Renal cortex interstitium (tissue), 11 donors: ENCODE results near the gene PGGHG. TPM values are rescaled to one million over a fixed set of nuclear protein-coding genes. Genes with fewer than 3 reads are reported as not detected.
"Not testable (repeated sequence)": the region's sequence is repeated elsewhere in the genome, so short reads cannot be mapped to it uniquely, and the experiment has no call there.

Source experiments
- DNase-seq, 11 donors: peaks; one replicate each; pipeline ENCODE4 v3.0.0-alpha.2; 2013; ENCODE audit warnings: low read depth in 9 of 11, low spot score in 4 of 11; ENCODE audit errors: extremely low read depth in 1 of 11
- polyA plus RNA-seq, 3 donors: library from polyadenylated mRNA; unstranded; fragments of 120-200 nt; gene quantifications; one replicate each; pipeline ENCODE4 v1.2.1, GENCODE V29; 2013; ENCODE audit not compliant: insufficient read length in 3 of 3

The PGGHG gene
- polyA plus RNA-seq, 3 donors: 10.9 to 52.6 (median 29.2) TPM

GRCh38 chr11:307766-308708 is 19.1 kb downstream of the PGGHG start, which contains the start of gene IFITM2:
IFITM2 (plus strand) TSS chr11:307816; CDS start chr11:308193, 377 bp downstream.
- peak in 8 of 11 donors; percentile 65 to 84 (median 75) for DNase-seq

DNA sequence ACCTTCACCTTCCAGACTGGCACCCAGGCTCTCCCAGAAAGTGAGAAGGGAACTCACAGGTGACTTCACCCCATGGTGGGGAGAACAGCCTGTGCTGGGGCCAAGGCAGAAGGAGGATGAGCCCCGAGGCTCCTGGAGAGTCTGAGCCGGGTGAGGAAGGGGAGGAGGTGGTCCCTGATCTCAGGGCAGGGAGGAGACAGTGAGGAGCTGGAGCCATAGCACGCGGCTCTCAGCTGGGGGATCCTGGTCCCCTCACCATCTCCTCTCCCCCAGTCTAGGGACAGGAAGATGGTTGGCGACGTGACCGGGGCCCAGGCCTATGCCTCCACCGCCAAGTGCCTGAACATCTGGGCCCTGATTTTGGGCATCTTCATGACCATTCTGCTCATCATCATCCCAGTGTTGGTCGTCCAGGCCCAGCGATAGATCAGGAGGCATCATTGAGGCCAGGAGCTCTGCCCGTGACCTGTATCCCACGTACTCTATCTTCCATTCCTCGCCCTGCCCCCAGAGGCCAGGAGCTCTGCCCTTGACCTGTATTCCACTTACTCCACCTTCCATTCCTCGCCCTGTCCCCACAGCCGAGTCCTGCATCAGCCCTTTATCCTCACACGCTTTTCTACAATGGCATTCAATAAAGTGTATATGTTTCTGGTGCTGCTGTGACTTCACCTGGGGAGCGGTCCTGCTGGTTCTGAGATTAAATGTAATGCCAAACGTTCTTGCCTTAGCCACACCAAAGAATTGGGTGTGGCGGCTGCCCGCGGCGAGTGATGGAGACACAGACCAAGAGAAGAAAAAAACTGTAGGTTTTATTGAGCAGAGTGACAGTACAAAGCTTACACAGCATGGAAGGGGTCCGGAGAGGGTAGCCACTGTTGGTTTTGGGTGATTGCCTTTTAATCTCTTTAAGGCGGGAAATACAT is 20.1 kb downstream of the PGGHG start:
- not testable (repeated sequence) for DNase-seq

DNA sequence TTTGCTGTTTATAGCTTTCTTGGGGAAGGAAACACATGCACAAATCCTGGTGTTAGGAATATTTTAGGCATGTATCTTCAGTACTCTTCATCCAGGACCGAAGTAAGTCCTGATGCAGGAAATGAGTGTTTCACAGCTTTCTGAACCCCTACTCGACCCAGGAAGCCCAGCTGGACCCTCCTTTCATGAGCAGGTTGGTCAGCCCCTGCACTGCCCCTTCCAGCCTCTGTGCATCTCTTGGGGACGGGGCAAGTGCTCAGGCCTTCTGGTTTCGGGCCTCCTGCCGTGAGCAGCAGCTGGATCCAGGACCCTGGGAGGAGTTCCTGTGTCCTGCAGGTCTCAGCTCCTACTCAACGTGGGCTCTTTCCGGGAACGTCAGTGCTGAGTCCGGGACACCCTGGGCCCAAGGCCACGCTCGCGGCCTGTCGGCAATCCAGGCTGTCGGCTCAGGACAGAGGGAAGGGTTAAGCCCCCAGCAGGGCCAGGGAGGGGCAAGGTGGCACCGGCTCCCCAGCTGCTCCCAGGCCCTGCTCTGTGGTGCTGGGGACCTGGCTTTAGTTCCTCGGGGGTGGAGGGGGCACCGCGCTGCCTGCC is 21.1 kb downstream of the PGGHG start:
- DNase-seq: not testable (repeated sequence)

GRCh38 chr11:311013-311748 is 22.3 kb downstream of the PGGHG start:
- DNase-seq: not testable (repeated sequence)

DNA sequence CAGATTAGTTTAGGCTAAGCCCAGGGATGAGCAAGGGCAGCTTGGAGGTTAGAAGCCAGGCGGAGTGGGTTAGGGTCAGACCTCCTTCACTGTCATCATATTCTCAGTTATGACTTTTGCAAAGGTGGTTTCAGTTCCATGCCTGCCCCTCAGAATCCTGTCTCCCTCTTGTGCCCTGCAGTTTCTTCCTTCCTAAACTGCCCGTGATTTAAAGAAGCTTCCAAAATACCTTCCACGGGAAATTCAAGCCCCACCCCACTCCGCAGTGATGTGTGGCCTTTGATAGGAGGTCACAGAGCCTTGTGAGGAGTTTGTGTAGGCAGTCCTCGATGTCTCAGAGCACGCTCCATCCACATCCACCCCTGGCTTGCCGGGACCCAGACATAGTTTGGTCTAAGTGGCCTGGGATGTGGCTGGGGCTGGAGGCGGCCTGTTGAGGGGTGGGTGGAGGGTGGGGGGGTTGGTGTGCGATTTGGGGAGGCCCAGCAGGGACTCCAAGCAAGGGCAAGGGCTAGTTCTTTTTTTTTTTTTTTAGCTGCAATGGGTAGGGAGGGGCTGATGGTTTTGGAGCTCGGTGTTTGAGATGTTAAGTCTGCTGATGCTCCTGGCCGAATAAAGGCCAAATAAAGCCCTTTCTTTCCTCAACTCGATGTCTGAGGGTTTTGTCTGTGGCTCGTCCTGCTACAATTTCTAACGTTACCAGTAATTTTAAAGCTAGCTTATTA is 23.3 kb downstream of the PGGHG start:
- DNase-seq: no peak

- no peak for DNase-seq
Measured at GRCh38 chr11:313304-313786, 24.4 kb downstream of the PGGHG start.

DNA sequence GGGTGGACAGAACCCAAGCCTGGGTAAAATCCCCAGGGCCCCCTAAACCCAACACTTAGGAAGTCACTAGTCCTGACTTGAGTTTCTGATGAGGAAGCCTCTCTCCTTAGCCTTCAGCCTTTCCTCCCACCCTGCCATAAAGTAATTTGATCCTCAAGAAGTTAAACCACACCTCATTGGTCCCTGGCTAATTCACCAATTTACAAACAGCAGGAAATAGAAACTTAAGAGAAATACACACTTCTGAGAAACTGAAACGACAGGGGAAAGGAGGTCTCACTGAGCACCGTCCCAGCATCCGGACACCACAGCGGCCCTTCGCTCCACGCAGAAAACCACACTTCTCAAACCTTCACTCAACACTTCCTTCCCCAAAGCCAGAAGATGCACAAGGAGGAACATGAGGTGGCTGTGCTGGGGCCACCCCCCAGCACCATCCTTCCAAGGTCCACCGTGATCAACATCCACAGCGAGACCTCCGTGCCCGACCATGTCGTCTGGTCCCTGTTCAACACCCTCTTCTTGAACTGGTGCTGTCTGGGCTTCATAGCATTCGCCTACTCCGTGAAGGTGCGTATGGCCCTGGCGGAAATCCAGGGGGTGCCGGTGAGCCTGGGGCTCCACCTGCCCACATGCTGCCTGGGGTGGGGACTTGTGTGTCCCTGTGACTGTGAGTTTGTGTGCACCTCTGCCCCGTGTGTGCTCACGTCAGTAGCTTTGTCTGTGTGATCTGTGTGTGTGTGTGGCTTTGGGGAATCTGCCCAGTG is 25.0 kb downstream of the PGGHG start, which contains the start of gene IFITM1:
Gene IFITM1 (plus strand): TSS at position 254 of the 767 bp plus-strand sequence. CDS start 131 bp downstream, at position 385.
- peak in 4 of 11 donors; percentile 63 to 88 (median 70) for DNase-seq

- DNase-seq: not testable (repeated sequence)
Measured at GRCh38 chr11:314554-314875, 25.6 kb downstream of the PGGHG start.

GRCh38 chr11:315051-315481 is 26.1 kb downstream of the PGGHG start:
- DNase-seq: no peak

GRCh38 chr11:315516-315994 is 26.6 kb downstream of the PGGHG start:
- no peak for DNase-seq

- DNase-seq: no peak
Measured at GRCh38 chr11:316031-316701, 27.2 kb downstream of the PGGHG start.

- DNase-seq: no peak
Measured at GRCh38 chr11:316891-317301, 28.0 kb downstream of the PGGHG start.

DNA sequence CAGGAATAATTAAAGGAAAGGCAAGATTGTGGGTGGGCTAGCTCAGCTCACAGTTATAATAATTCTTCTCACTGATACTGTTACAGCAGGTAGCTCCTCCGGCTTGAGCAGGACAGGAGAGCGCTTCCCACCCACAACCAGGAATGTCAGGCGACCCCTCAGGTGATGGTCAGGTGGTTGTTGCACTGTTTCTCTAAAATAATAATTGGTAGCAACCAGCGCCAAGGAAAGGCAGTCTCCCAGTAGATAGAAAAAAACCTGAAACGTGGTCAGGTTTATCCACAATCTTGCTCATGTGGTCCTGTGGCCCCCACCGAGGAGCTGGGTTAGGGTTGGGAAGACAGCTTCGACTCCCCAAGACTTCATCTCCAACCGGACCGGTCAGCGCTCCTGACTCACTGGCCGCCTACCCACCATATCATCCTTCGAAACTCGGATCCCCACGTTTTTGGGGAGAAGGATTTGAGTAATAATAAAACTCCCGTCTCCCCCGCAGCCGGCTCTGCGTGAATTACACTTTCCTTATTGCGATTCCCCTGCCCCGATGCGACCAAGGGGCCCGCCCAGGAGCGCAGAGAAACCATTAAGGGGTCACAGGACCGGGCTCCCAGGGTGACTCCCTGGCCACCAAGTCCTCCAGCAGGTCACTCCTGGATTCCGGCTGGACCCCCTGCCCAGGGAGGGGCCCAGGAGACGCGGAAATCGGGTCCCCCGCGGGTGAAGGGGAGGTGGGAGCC is 28.9 kb downstream of the PGGHG start:
- DNase-seq: not testable (repeated sequence)

- not testable (repeated sequence) for DNase-seq
Measured at GRCh38 chr11:318405-319120, 29.6 kb downstream of the PGGHG start.
